Activated CD4-positive, alpha-beta T cell treated with anti-CD3 and anti-CD28 coated beads, Interleukin-2, amount 50 U/mL, for 48 hours (primary cell): ENCODE results near the gene ITPK1.

Experiments used
- DNase-seq, 2 experiments: peaks; one replicate each; pipeline ENCODE4 v3.0.0-alpha.2; 2020

The ITPK1 gene

GRCh38 chr14:93103392-93104080 is 12.2 kb downstream of the ITPK1 start:
- DNase-seq = peak; percentile 58 to 68

GRCh38 chr14:93102141-93102540 is 13.6 kb downstream of the ITPK1 start:
- no peak for DNase-seq

GRCh38 chr14:93101181-93101580 is 14.5 kb downstream of the ITPK1 start:
- no peak for DNase-seq

GRCh38 chr14:93100570-93100969 is 15.2 kb downstream of the ITPK1 start:
- no peak for DNase-seq

GRCh38 chr14:93100100-93100499 is 15.6 kb downstream of the ITPK1 start:
- DNase-seq = no peak

GRCh38 chr14:93099643-93100042 is 16.1 kb downstream of the ITPK1 start:
- no peak for DNase-seq

- no peak for DNase-seq
Measured at GRCh38 chr14:93099196-93099595, 16.5 kb downstream of the ITPK1 start.

- no peak for DNase-seq
Measured at GRCh38 chr14:93096691-93097322, 18.9 kb downstream of the ITPK1 start.

GRCh38 chr14:93095742-93096510 is 19.8 kb downstream of the ITPK1 start:
- no peak for DNase-seq

GRCh38 chr14:93094121-93094918 is 21.4 kb downstream of the ITPK1 start:
- DNase-seq = no peak

- DNase-seq = no peak
Measured at GRCh38 chr14:93092606-93093556, 22.8 kb downstream of the ITPK1 start.

GRCh38 chr14:93091666-93092065 is 24.1 kb downstream of the ITPK1 start:
- no peak for DNase-seq

- DNase-seq = no peak
Measured at GRCh38 chr14:93090826-93091555, 24.7 kb downstream of the ITPK1 start.

- DNase-seq = no peak
Measured at GRCh38 chr14:93089521-93090269, 26.0 kb downstream of the ITPK1 start.

- peak in 1 of 2 experiments; percentile 11 for DNase-seq
Measured at GRCh38 chr14:93086441-93087055, 29.2 kb downstream of the ITPK1 start.

- no peak for DNase-seq
Measured at GRCh38 chr14:93085911-93086310, 29.8 kb downstream of the ITPK1 start.

- DNase-seq = no peak
Measured at GRCh38 chr14:93084866-93085857, 30.6 kb downstream of the ITPK1 start.

- DNase-seq = no peak
Measured at GRCh38 chr14:93084402-93084801, 31.3 kb downstream of the ITPK1 start.

GRCh38 chr14:93083917-93084316 is 31.8 kb downstream of the ITPK1 start:
- no peak for DNase-seq
